ENCODE measurements around the gene OR56B4.

DNA sequence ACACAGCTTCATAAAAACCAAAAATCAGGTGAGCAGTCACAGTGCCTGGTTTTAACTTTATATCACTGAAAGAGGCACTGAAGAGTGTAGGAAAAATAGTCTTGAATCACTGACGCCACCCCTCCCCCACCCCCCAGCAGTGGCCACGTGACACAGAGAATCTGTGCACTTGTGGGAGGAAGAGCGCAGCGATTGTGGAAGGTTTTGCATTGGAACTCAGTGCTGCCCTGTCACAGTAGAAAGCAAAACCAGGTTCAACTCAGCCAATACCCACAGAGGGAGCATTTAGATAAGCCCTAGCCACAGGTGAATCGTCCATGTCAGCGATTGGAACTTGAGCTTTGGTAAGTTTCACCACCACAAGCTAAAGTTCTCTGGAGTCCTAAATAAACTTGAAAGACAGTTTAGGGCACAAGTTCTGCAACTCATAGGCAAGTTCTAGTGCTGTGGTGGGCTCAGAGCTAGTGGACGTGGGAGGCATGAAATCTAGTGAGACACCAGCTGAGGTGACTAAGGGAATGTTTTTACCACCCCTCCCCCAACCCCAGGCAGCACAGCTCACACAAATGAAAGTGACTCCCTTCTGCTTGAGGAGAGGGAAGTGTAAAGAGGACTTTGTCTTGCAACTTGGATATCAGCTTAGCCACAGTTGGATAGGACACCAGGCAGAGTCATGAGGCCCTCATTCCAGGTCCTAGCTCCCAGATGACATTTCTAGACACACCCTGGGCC, 49.3 kb downstream of the OR56B4 start:
- TF ChIP-seq, protein P1, sequence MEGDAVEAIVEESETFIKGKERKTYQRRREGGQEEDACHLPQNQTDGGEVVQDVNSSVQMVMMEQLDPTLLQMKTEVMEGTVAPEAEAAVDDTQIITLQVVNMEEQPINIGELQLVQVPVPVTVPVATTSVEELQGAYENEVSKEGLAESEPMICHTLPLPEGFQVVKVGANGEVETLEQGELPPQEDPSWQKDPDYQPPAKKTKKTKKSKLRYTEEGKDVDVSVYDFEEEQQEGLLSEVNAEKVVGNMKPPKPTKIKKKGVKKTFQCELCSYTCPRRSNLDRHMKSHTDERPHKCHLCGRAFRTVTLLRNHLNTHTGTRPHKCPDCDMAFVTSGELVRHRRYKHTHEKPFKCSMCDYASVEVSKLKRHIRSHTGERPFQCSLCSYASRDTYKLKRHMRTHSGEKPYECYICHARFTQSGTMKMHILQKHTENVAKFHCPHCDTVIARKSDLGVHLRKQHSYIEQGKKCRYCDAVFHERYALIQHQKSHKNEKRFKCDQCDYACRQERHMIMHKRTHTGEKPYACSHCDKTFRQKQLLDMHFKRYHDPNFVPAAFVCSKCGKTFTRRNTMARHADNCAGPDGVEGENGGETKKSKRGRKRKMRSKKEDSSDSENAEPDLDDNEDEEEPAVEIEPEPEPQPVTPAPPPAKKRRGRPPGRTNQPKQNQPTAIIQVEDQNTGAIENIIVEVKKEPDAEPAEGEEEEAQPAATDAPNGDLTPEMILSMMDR (IDR thresholded peaks at IDR 0.05): no peak
- no peak for TF ChIP-seq POLR2A (IDR thresholded peaks at IDR 0.05)
